Keratinocyte (primary cell): ENCODE data around the gene P2RX7.

Experiments used
- CTCF ChIP-seq, 3 experiments: IDR thresholded peaks in 1 of 3; conservative IDR thresholded peaks in 1 of 3; optimal IDR thresholded peaks in 1 of 3; 2 replicates in 2 of 3; 3 replicates in 1 of 3; pipeline versions ENCODE3 to v1.5.1; 2011; ENCODE audit warnings: low read length in 3 of 3, mild to moderate bottlenecking in 3 of 3, moderate library complexity in 2 of 3, control low read depth in 1 of 3, inconsistent platforms in 1 of 3; ENCODE audit not compliant: insufficient read depth in 2 of 3; ENCODE audit errors: extremely low read depth in 1 of 3
- EZH2 ChIP-seq: IDR thresholded peaks from one replicate; pipeline ENCODE4 v1.6.1; 2012; ENCODE audit warnings: inconsistent platforms, mild to moderate bottlenecking, low read length, moderate library complexity

- TF ChIP-seq CTCF (optimal IDR thresholded peaks at IDR 0.05 in 1 of 3, IDR thresholded peaks at IDR 0.05 in 1 of 3, conservative IDR thresholded peaks at IDR 0.05 in 1 of 3; ENCODE audit: extremely low read depth in 1 of 3, insufficient read depth in 2 of 3, low read length in 3 of 3) (no peak), EZH2 (no peak)
Measured at GRCh38 chr12:121093487-121093891, 39.2 kb upstream of the P2RX7 start.
